K562 (cell line): ENCODE results near the gene ALG8. TPM values are rescaled to one million over a fixed set of nuclear protein-coding genes. Genes with fewer than 3 reads are reported as not detected.

Experiments
- AFF4 ChIP-seq: sonication (generic); formaldehyde crosslinking; IDR thresholded peaks from 2 replicates; pipeline ENCODE4 v1.8.0; 2023; ENCODE audit warnings: mild to moderate bottlenecking, missing genetic modification reagents
- ARID3B ChIP-seq: fragments of 250-450 bp; sonication (Bioruptor Pico); IDR thresholded peaks from 2 replicates; pipeline ENCODE4 v1.4.0; 2020; ENCODE audit warnings: borderline replicate concordance
- ATF7 ChIP-seq: fragments of 450-650 bp; IDR thresholded peaks from 2 replicates; pipeline ENCODE4 v1.7.1; 2014; ENCODE audit warnings: mild to moderate bottlenecking, moderate library complexity
- BRD4 ChIP-seq: fragments of 200-600 bp; sonication (generic); IDR thresholded peaks from 2 replicates; pipeline ENCODE4 v1.6.1; 2017; ENCODE audit warnings: inconsistent platforms
- CBFB ChIP-seq: sonication (generic); formaldehyde crosslinking; IDR thresholded peaks from 2 replicates; pipeline ENCODE4 v1.4.0; 2020; ENCODE audit warnings: mild to moderate bottlenecking, missing genetic modification reagents
- ETV1 ChIP-seq: fragments of 450-650 bp; conservative IDR thresholded peaks from 2 replicates; pipeline ENCODE4 v1.6.1; 2016; ENCODE audit warnings: missing genetic modification characterization, control low read depth, low read depth, missing compliant biosample characterization
- FOXJ2 ChIP-seq: fragments of 200-800 bp; sonication (Bioruptor generic); IDR thresholded peaks from 2 replicates; pipeline ENCODE4 v1.6.1; 2016; ENCODE audit warnings: missing genetic modification characterization, missing compliant biosample characterization
- KAT7 ChIP-seq: sonication (generic); formaldehyde crosslinking; IDR thresholded peaks from 2 replicates; pipeline ENCODE4 v1.8.0; 2022; ENCODE audit warnings: missing genetic modification reagents, mild to moderate bottlenecking, borderline replicate concordance
- MYC ChIP-seq, 2 experiments: fragments of 250-450 bp in 1 of 2; sonication (Bioruptor Pico) in 1 of 2; IDR thresholded peaks; 2 replicates each; pipeline versions ENCODE4 v1.5.1 to v1.6.1; 2012 to 2021; ENCODE audit warnings: low read depth in 2 of 2, borderline replicate concordance in 1 of 2, improper control_type of control experiment in 1 of 2, low read length in 1 of 2, mild to moderate bottlenecking in 1 of 2, moderate library complexity in 1 of 2
- NR4A1 ChIP-seq, 2 experiments: fragments of 250-450 bp in 1 of 2; fragments of 450-650 bp in 1 of 2; sonication (Bioruptor Pico) in 1 of 2; IDR thresholded peaks; 2 replicates each; pipeline versions ENCODE4 v1.4.0 to v1.6.1; 2016 to 2020; ENCODE audit warnings: mild to moderate bottlenecking in 2 of 2, missing compliant biosample characterization in 1 of 2, missing genetic modification characterization in 1 of 2, moderate library complexity in 1 of 2
- POLR2AphosphoS5 ChIP-seq: IDR thresholded peaks from 2 replicates; pipeline ENCODE4 v1.6.1; 2011; ENCODE audit warnings: mild to moderate bottlenecking, low read depth, low read length, moderate library complexity; ENCODE audit not compliant: control insufficient read depth, insufficient read depth
- SMARCE1 ChIP-seq: fragments of 450-650 bp; IDR thresholded peaks from 2 replicates; pipeline ENCODE4 v1.7.1; 2016; ENCODE audit warnings: mild to moderate bottlenecking
- SPI1 ChIP-seq: IDR thresholded peaks from 2 replicates; pipeline ENCODE4 v1.6.1; 2011; ENCODE audit warnings: low read depth, low read length, control low read depth, borderline replicate concordance
- SUPT5H ChIP-seq: fragments of 450-650 bp; IDR thresholded peaks from 2 replicates; pipeline ENCODE4 v1.6.1; 2016
- ZBTB8A ChIP-seq: fragments of 450-650 bp; IDR thresholded peaks from 2 replicates; pipeline ENCODE4 v1.6.1; 2018; ENCODE audit warnings: mild to moderate bottlenecking, moderate library complexity; ENCODE audit not compliant: partially characterized antibody
- ZNF444 ChIP-seq: fragments of 250-450 bp; sonication (Bioruptor Pico); IDR thresholded peaks from 2 replicates; pipeline ENCODE4 v1.4.0; 2020; ENCODE audit warnings: mild to moderate bottlenecking, moderate library complexity
- polyA plus RNA-seq, 8 experiments: library from polyadenylated mRNA; depleted of rRNA in 4 of 8; stranded (reverse) in 5 of 8; unstranded in 3 of 8; fragments of >200 nt; fragmentation: Nextera tagmentation in 2 of 8; fragmentation: Illumina TruSeq in 1 of 8; extraction: Ambion mirVana in 2 of 8; extraction: Trizol in 1 of 8; gene quantifications; 2 replicates each; pipeline versions ENCODE4 v1.2.1 to v1.2.3, GENCODE V29; 2011 to 2014; ENCODE audit warnings: inconsistent platforms in 1 of 8, missing spikeins in 1 of 8
- total RNA-seq, 7 experiments: library from RNA; depleted of rRNA in 6 of 7; stranded (reverse); fragments of >200 nt in 6 of 7; fragmentation: Illumina TruSeq in 2 of 7; extraction: Trizol in 2 of 7; gene quantifications; 2 replicates each; pipeline versions ENCODE4 v1.2.1 to v1.2.3, GENCODE V29; 2011 to 2021; ENCODE audit warnings: low replicate concordance in 1 of 7
- TF ChIP-seq, protein P1 (sequence below): fragments of 250-450 bp; sonication (Bioruptor Pico); IDR thresholded peaks from 2 replicates; pipeline ENCODE4 v1.8.0; 2022; ENCODE audit warnings: moderate library complexity, mild to moderate bottlenecking, inconsistent platforms
- TF ChIP-seq, protein P2 (sequence below): sonication (generic); formaldehyde crosslinking; IDR thresholded peaks from 2 replicates; pipeline ENCODE4 v1.8.0; 2022; ENCODE audit warnings: mild to moderate bottlenecking, missing genetic modification reagents

The ALG8 gene
- total and polyA plus RNA-seq, 9 of the 15 experiments (the other 6 are each of a cell fraction or from before 2014, with no cell fraction given): 59.3 to 189 (median 106) TPM

GRCh38 chr11:78080818-78081495, 58.5 kb downstream of the ALG8 start (continued):
- TF ChIP-seq, protein P1, sequence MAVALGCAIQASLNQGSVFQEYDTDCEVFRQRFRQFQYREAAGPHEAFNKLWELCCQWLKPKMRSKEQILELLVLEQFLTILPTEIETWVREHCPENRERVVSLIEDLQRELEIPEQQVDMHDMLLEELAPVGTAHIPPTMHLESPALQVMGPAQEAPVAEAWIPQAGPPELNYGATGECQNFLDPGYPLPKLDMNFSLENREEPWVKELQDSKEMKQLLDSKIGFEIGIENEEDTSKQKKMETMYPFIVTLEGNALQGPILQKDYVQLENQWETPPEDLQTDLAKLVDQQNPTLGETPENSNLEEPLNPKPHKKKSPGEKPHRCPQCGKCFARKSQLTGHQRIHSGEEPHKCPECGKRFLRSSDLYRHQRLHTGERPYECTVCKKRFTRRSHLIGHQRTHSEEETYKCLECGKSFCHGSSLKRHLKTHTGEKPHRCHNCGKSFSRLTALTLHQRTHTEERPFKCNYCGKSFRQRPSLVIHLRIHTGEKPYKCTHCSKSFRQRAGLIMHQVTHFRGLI: 0 out of 2 replicates have a peak, but pooled peaks have one; percentile 57
- TF ChIP-seq, protein P2, sequence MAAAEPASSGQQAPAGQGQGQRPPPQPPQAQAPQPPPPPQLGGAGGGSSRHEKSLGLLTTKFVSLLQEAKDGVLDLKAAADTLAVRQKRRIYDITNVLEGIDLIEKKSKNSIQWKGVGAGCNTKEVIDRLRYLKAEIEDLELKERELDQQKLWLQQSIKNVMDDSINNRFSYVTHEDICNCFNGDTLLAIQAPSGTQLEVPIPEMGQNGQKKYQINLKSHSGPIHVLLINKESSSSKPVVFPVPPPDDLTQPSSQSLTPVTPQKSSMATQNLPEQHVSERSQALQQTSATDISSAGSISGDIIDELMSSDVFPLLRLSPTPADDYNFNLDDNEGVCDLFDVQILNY: no peak
- TF ChIP-seq SPI1: peak; percentile 60; the same call in 1 of the 2 replicates
- peak; percentile 86 for TF ChIP-seq ETV1
- 0 out of 2 replicates have a peak, but pooled peaks have one; percentile 30 for TF ChIP-seq NR4A1 (CRISPR knock-in tag; IDR thresholded peaks at IDR 0.05)
- peak; percentile 39; the same call in 1 of the 2 replicates for TF ChIP-seq NR4A1 (tag; IDR thresholded peaks at IDR 0.05)
- no peak for TF ChIP-seq ARID3B (CRISPR knock-in tag)
- peak; percentile 70; the same call in 1 of the 2 replicates for TF ChIP-seq SMARCE1
- peak; percentile 36; the same call in 1 of the 2 replicates for TF ChIP-seq FOXJ2
- TF ChIP-seq MYC (IDR thresholded peaks at IDR 0.05; ENCODE audit: low read depth, low read length): 0 out of 2 replicates have a peak, but pooled peaks have one; percentile 31
- no peak for TF ChIP-seq MYC (CRISPR knock-in tag; IDR thresholded peaks at IDR 0.05; ENCODE audit: borderline replicate concordance, low read depth)
- 0 out of 2 replicates have a peak, but pooled peaks have one; percentile 50 for TF ChIP-seq KAT7 (CRISPR knock-in tag)
- peak; percentile 57 for TF ChIP-seq SUPT5H
- TF ChIP-seq ZBTB8A: no peak
- 0 out of 2 replicates have a peak, but pooled peaks have one; percentile 64 for TF ChIP-seq AFF4 (CRISPR knock-in tag)
- no peak for TF ChIP-seq CBFB (CRISPR knock-in tag)
- 0 out of 2 replicates have a peak, but pooled peaks have one; percentile 21 for TF ChIP-seq ATF7
- TF ChIP-seq POLR2AphosphoS5: peak; percentile 53; the same call in 1 of the 2 replicates
- TF ChIP-seq BRD4: no peak
- no peak for TF ChIP-seq ZNF444 (CRISPR knock-in tag)
